ENCODE results near the gene AGO1.
"Not testable (repeated sequence)": the region's sequence is repeated elsewhere in the genome, so short reads cannot be mapped to it uniquely, and the experiment has no call there.

Gene AGO1

GRCh38 chr1:35964277-35964676 is 81.3 kb downstream of the AGO1 start:
- not testable (repeated sequence) for FAIRE-seq; DNase-seq (ENCODE audit: insufficient read length, low spot score)

DNA sequence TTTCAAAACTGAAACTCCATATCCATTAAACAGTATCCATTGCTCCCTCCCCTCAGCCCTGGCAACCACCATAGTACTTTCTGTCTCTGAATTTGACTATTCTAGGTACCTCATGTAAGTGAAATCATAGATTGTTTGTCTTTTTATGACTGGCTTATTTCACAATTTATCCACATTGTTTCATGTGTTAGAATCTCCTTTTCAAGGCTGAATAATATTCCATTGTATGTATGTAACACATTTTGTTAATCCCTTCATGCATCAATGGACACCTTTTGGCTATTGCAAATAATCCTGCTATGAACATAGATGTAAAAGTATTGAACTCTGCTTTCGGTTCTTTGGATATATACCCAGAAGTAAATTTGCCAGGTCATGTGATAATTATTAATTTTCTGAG is 85.4 kb downstream of the AGO1 start:
- no peak for FAIRE-seq

DNA sequence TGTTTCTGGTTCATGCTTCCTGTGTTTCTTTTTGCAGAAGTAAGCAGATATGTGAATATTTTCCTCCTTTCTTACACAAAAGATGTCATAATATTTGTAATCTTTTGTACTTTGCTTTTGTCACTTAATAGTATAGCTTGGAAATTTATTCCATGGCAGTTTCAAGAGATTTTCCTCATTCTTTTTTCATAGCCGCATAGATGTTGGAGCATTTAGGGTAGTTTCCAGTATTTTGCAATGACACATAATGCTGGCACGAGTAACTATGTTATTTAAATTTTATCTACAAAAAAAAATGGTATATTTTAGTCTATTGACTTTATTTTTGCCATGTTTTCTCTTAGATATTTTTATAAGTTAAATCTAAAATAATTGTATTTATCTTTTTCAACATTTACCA is 88.6 kb downstream of the AGO1 start:
- FAIRE-seq (no peak), DNase-seq (ENCODE audit: insufficient read length, low spot score) (no peak)

More for the DNA sequence above, 85.4 kb downstream of the AGO1 start:
- DNase-seq (ENCODE audit: insufficient read length, low spot score) = no peak

- DNase-seq (ENCODE audit: insufficient read length, low spot score); FAIRE-seq: not testable (repeated sequence)
Observed at GRCh38 chr1:35972631-35973030, 89.6 kb downstream of the AGO1 start.

DNA sequence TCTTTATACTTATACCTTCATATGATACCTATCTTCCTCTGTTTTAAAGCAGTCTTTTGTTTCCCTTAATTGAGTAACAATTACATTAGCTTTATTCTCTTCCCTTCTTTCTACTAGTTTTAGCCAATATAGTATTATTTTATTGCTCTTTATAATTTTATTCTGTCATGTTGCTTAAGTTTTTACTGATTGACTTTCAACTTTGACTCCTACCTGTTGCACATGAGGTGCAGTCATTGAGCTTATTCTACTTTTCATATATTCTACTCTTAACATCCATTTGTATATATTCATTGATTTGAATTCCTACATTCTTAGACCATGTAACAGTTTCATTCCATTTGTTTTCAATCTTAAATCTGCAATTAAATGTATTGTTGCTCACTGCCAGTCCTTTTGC is 97.1 kb downstream of the AGO1 start:
- DNase-seq (ENCODE audit: insufficient read length, low spot score) (no peak), FAIRE-seq (no peak)
